Measurements from ENCODE around the gene MAP3K20. TPM values are rescaled to one million over a fixed set of nuclear protein-coding genes. Genes with fewer than 3 reads are reported as not detected.

MAP3K20 gene
- total and polyA plus RNA-seq, 2 donors: 11.2 to 15.1 TPM

DNA sequence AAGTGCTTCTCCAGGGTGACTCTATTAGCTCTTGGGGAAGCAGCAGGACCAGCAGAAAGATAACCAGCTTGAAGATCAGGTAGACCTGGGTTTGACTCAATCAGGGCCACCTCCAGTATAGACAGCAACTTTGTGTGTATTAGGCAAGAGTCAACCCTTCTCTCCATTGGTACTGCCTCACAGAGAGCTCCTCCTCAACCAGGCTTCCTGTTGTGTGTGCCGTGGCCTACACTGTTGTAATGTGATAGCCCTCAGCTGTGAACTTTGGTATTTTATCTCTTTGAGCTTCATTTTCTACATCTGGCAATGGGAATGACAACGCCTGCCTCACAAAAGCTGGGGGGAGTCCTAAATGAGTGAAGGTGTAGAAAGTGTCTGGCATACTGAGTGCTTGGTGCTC, 17.0 kb upstream of the MAP3K20 start:
- no peaks in the 10 kb centered on the region for H3K4me1 ChIP-seq (ENCODE audit: control insufficient read depth in 2 of 2, insufficient read depth in 2 of 2, low read length in 2 of 2)
- no peak for DNase-seq (ENCODE audit: low read depth in 6 of 9, low spot score in 9 of 9)
- no peaks in the 10 kb centered on the region for H3K36me3 ChIP-seq (ENCODE audit: control insufficient read depth in 2 of 2, insufficient read depth in 2 of 2, low read length in 1 of 2)
- no peak overlapping the region for H3K27ac ChIP-seq (ENCODE audit: low read depth in 1 of 2, low read length in 1 of 2)
- H3K4me3 ChIP-seq (ENCODE audit: low read length in 2 of 2): no peak overlapping the region
- no peaks in the 10 kb centered on the region for H3K27me3 ChIP-seq (ENCODE audit: control insufficient read depth in 2 of 2, insufficient read depth in 1 of 2, low read length in 1 of 2)
- 93% methylated on average over 2 of the region's 2 CpGs for WGBS
- no peaks in the 10 kb centered on the region for H3K9me3 ChIP-seq (ENCODE audit: control insufficient read depth in 2 of 2, insufficient read depth in 1 of 2, low read length in 1 of 2)

DNA sequence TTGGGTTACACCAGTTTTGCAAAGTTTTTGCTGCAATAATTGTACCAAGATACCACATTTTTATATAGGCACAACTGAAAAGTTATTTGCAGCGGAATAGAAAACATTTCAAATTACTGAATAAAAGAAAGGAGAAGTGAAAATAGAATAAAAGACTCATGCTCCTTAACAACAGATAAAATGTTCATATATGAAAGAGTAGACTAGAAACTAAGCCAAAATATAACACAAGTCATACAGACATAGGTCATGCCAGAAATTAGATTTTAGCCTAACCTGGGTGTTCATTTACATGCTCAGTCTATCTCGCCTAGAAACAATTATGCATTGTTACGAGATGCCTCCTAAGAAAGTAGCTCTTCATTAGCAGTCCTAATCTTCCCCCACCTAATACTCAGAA, 16.4 kb upstream of the MAP3K20 start:
- no peak overlapping the region for H3K27ac ChIP-seq (ENCODE audit: low read depth in 1 of 2, low read length in 1 of 2)

DNA sequence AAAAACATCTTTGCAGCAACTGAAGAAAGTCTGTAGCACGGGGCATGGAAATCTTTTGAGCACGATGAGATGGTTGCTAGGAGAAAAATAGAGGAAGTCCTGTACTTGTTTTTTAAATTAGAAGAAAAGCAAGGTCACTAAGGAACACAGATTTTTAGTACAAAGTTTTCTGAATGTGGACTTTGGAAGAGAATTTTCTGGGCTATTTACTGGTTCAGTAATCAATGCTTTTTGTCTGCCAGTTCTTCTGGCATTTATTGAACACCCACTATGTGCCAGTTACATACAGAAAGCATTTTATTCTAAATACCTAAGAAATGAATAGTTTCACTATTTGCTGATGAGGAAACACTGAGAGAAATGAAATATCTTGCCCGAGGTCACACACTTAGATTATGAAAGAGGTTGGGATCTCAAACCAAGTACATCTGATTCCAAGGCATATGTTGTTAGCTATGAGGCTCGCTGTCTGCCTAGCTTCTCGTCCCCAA, 15.6 kb upstream of the MAP3K20 start:
- Histone ChIP-seq H3K27me3 (ENCODE audit: control insufficient read depth in 2 of 2, insufficient read depth in 1 of 2, low read length in 1 of 2) (no peaks in the 10 kb centered on the region), H3K4me1 (ENCODE audit: control insufficient read depth in 2 of 2, insufficient read depth in 2 of 2, low read length in 2 of 2) (no peaks in the 10 kb centered on the region), H3K9me3 (ENCODE audit: control insufficient read depth in 2 of 2, insufficient read depth in 1 of 2, low read length in 1 of 2) (no peaks in the 10 kb centered on the region), H3K36me3 (ENCODE audit: control insufficient read depth in 2 of 2, insufficient read depth in 2 of 2, low read length in 1 of 2) (no peaks in the 10 kb centered on the region), H3K27ac (ENCODE audit: low read depth in 1 of 2, low read length in 1 of 2) (no peak overlapping the region), H3K4me3 (ENCODE audit: low read length in 2 of 2) (no peak overlapping the region)
- WGBS: 55% methylated on average over 5 of the region's 5 CpGs
- DNase-seq (ENCODE audit: low read depth in 6 of 9, low spot score in 9 of 9): no peak

More for the DNA sequence above, 16.4 kb upstream of the MAP3K20 start:
- Histone ChIP-seq H3K4me1 (ENCODE audit: control insufficient read depth in 2 of 2, insufficient read depth in 2 of 2, low read length in 2 of 2) (no peaks in the 10 kb centered on the region), H3K9me3 (ENCODE audit: control insufficient read depth in 2 of 2, insufficient read depth in 1 of 2, low read length in 1 of 2) (no peaks in the 10 kb centered on the region), H3K4me3 (ENCODE audit: low read length in 2 of 2) (no peak overlapping the region), H3K27me3 (ENCODE audit: control insufficient read depth in 2 of 2, insufficient read depth in 1 of 2, low read length in 1 of 2) (no peaks in the 10 kb centered on the region), H3K36me3 (ENCODE audit: control insufficient read depth in 2 of 2, insufficient read depth in 2 of 2, low read length in 1 of 2) (no peaks in the 10 kb centered on the region)
- WGBS: 98% methylated on average over 3 of the region's 3 CpGs
- DNase-seq (ENCODE audit: low read depth in 6 of 9, low spot score in 9 of 9): no peak

DNA sequence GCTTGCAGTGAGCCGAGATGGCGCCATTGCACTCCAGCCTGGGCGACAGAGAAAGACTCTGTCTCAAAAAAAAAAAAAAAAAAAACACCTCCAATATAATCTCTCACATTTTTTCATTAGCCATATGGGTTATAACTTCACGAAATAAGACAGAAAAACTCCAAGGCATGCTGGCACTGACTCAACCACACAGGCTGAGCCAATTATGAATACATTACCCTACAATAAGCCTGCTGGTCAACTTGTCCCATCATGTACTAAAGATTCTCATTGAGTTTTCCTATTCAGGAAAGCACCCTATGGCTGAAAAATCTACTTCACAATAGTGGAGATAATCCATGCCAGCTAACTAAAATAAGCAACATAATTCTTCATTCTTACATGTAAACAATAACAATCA, 12.8 kb upstream of the MAP3K20 start:
- H3K36me3 ChIP-seq (ENCODE audit: control insufficient read depth in 2 of 2, insufficient read depth in 2 of 2, low read length in 1 of 2): no peaks in the 10 kb centered on the region
- no peak overlapping the region for H3K4me3 ChIP-seq (ENCODE audit: low read length in 2 of 2)
- H3K27me3 ChIP-seq (ENCODE audit: control insufficient read depth in 2 of 2, insufficient read depth in 1 of 2, low read length in 1 of 2): no peaks in the 10 kb centered on the region
- H3K9me3 ChIP-seq (ENCODE audit: control insufficient read depth in 2 of 2, insufficient read depth in 1 of 2, low read length in 1 of 2): no peaks in the 10 kb centered on the region
- DNase-seq (ENCODE audit: low read depth in 6 of 9, low spot score in 9 of 9): no peak
- no peaks in the 10 kb centered on the region for H3K4me1 ChIP-seq (ENCODE audit: control insufficient read depth in 2 of 2, insufficient read depth in 2 of 2, low read length in 2 of 2)
- no peak overlapping the region for H3K27ac ChIP-seq (ENCODE audit: low read depth in 1 of 2, low read length in 1 of 2)
- 95% methylated on average over 4 of the region's 4 CpGs for WGBS

DNA sequence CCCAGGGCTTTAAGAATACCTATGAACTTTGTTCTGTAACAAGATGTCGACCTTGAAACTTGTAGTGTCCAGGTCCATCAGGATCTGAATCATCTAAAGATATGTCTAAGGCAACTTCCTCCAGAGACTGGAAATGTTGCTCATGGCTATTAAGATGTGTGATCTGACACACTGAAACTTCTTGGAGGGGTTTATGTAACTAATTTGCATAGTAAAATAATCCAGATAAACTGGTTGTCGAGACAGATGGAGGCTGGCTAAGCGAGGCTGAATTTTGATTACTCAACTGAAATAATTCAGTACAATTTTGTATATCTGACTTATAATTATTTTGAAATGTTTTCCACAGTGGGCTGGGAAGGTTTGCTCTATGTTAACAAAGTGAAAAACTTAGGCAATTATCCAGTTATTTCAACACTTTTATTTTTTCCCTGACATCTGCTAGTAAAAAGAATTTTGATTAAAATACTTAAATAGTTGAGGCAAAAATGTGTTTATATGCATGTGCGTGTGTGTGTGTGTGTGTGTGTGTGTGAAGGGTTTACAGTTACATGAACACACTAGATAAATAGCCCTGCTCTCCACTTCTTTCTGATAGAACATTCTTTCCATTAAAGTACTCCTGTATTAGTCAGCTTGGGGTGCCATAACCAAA, 11.4 kb upstream of the MAP3K20 start:
- H3K27me3 ChIP-seq (ENCODE audit: control insufficient read depth in 2 of 2, insufficient read depth in 1 of 2, low read length in 1 of 2): no peaks in the 10 kb centered on the region
- DNase-seq (ENCODE audit: low read depth in 6 of 9, low spot score in 9 of 9): no peak
- 84% methylated on average over 4 of the region's 4 CpGs for WGBS
- no peaks in the 10 kb centered on the region for H3K4me1 ChIP-seq (ENCODE audit: control insufficient read depth in 2 of 2, insufficient read depth in 2 of 2, low read length in 2 of 2)
- no peak overlapping the region for H3K4me3 ChIP-seq (ENCODE audit: low read length in 2 of 2)
- no peak overlapping the region for H3K27ac ChIP-seq (ENCODE audit: low read depth in 1 of 2, low read length in 1 of 2)
- H3K9me3 ChIP-seq (ENCODE audit: control insufficient read depth in 2 of 2, insufficient read depth in 1 of 2, low read length in 1 of 2): no peaks in the 10 kb centered on the region
- H3K36me3 ChIP-seq (ENCODE audit: control insufficient read depth in 2 of 2, insufficient read depth in 2 of 2, low read length in 1 of 2): no peaks in the 10 kb centered on the region

DNA sequence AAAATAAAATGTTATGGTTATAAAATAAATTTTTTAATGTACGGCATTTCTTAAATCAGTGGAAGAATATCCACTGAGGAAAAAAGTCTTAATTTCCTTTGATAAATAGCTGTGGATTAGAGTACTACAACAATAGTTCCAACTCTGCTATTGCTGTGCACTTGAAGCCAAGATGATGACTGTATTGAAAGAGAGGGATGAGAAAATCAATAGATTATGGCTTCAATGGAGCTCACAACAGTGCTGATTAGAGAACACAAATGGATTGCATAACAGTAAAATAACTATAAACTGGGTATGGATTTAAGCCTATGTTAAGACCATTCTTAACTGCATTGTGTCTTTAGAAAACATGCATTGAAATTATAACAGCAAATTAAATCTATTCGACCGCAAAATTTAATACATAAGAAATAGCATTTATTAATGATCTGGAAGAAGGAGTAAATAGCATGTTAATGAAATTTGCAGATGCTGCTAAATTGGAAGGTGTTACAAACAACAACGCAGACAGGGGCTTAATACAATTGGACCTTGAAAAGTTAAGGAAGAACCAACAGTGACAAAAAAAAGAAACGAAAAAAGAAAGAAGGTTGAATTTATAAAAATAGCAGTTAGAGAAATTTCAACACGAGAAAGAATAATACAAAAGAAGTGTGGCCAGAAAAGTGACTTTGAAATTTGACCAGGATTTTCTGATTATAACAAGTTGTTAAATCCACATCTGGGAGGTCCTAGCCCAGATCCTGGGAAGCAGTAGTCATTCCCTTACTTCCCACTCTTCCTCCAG, 8.6 kb upstream of the MAP3K20 start:
- H3K27ac ChIP-seq (ENCODE audit: low read depth in 1 of 2, low read length in 1 of 2): no peak overlapping the region
- no peak for DNase-seq (ENCODE audit: low read depth in 6 of 9, low spot score in 9 of 9)
- H3K4me3 ChIP-seq (ENCODE audit: low read length in 2 of 2): no peak overlapping the region
- H3K27me3 ChIP-seq (ENCODE audit: control insufficient read depth in 2 of 2, insufficient read depth in 1 of 2, low read length in 1 of 2): no peaks in the 10 kb centered on the region
- no peaks in the 10 kb centered on the region for H3K9me3 ChIP-seq (ENCODE audit: control insufficient read depth in 2 of 2, insufficient read depth in 1 of 2, low read length in 1 of 2)
- no peaks in the 10 kb centered on the region for H3K36me3 ChIP-seq (ENCODE audit: control insufficient read depth in 2 of 2, insufficient read depth in 2 of 2, low read length in 1 of 2)
- no peaks in the 10 kb centered on the region for H3K4me1 ChIP-seq (ENCODE audit: control insufficient read depth in 2 of 2, insufficient read depth in 2 of 2, low read length in 2 of 2)
- 98% methylated on average over 6 of the region's 6 CpGs for whole genome bisulfite sequencing

DNA sequence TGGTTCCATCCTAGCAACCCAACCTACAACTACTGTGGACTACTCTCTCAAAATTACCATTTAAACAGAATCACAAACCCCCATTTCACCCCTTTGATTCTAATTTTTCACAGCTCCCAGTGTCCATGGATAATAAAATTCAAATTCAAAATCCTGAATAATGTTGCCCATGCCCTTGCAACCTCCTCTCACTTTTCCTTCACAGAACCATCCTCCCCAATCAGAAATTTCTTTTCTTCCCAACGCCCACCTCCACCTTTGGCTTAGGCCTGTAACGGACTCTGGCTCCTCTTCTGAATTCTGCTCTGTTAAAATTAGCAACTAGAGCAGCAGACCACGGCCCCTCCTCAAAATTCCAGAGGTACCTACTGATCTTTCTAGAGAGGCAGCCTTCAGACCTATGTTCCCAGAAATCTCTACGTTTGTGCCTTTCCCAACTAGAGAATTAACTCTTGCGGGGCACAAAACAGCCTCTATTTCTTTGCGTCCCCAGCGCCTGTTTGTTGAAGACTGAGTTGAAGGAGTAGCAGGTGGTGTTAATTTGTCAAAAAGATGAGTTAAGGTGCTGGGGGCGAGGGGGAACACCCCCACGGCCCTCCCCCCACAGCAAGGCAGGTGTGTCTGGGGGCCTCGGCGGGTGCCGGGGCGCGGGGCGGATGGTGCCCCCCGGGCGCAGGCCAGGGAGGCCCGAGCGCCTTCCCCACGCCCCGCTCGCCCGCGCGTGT, 428 bp upstream of the MAP3K20 start:
- peak overlapping the region; percentile 23 to 83 for H3K4me3 ChIP-seq (ENCODE audit: low read length in 2 of 2)
- peak overlapping the region; percentile 14 to 80 for H3K27ac ChIP-seq (ENCODE audit: low read depth in 1 of 2, low read length in 1 of 2)
- H3K36me3 ChIP-seq (ENCODE audit: control insufficient read depth in 2 of 2, insufficient read depth in 2 of 2, low read length in 1 of 2): no peaks in the 10 kb centered on the region
- peaks cover 5 to 8% of the 10 kb centered on the region in 2 donors for H3K4me1 ChIP-seq (ENCODE audit: control insufficient read depth in 2 of 2, insufficient read depth in 2 of 2, low read length in 2 of 2)
- no peak for DNase-seq (ENCODE audit: low read depth in 6 of 9, low spot score in 9 of 9)
- peaks cover 0 to 2% of the 10 kb centered on the region in 2 donors for H3K27me3 ChIP-seq (ENCODE audit: control insufficient read depth in 2 of 2, insufficient read depth in 1 of 2, low read length in 1 of 2)
- peaks cover 0 to 3% of the 10 kb centered on the region in 2 donors for H3K9me3 ChIP-seq (ENCODE audit: control insufficient read depth in 2 of 2, insufficient read depth in 1 of 2, low read length in 1 of 2)
- WGBS: 11% methylated on average over 25 of the region's 25 CpGs

DNA sequence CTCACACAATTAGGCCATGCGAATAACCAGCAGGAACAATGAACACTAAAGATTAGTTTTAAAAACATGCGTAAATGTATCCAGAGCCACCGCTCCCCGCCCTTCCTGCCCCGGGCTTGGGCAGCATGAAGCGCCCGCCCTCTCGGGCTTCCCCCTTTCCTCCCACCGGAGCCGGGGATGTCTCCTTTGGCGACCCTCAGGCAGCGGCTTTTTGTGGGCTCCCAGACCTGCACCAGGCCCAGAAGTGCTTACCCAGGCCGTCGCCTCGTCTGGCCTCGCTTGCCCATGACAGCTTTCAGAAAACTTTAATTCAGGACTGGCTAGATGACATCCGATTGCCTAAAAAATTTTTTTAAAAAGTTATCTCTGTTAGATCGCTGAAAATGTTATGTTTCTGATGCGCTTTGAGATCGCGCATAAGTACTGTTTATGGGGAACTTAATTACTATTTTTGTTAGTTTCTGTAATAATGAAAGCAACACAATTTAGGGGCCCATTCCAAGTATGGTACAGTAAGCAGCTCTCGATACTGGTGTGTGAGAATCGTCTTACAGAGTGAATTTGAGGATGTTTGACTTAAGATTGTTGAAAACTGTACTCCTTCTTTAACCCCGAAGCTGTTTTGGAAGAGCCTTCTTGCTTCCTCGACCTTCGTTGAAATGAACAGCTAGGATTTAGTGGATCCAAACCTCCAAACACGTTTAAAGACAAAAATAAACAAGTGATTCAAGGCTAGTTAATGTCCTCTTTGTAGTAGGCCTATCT, 1.1 kb downstream of the MAP3K20 start:
- Histone ChIP-seq H3K4me3 (ENCODE audit: low read length in 2 of 2) (peak overlapping the region; percentile 64 to 83), H3K27ac (ENCODE audit: low read depth in 1 of 2, low read length in 1 of 2) (peak overlapping the region; percentile 69 to 80), H3K36me3 (ENCODE audit: control insufficient read depth in 2 of 2, insufficient read depth in 2 of 2, low read length in 1 of 2) (no peaks in the 10 kb centered on the region), H3K27me3 (ENCODE audit: control insufficient read depth in 2 of 2, insufficient read depth in 1 of 2, low read length in 1 of 2) (peaks cover 0 to 2% of the 10 kb centered on the region in 2 donors), H3K4me1 (ENCODE audit: control insufficient read depth in 2 of 2, insufficient read depth in 2 of 2, low read length in 2 of 2) (peaks cover 5 to 8% of the 10 kb centered on the region in 2 donors), H3K9me3 (ENCODE audit: control insufficient read depth in 2 of 2, insufficient read depth in 1 of 2, low read length in 1 of 2) (peaks cover 0 to 3% of the 10 kb centered on the region in 2 donors)
- DNase-seq (ENCODE audit: low read depth in 6 of 9, low spot score in 9 of 9): peak in 6 of 9 donors; percentile 15 to 63 (median 28)
- 7% methylated on average over 27 of the region's 27 CpGs for WGBS

Data from thymus (tissue), 11 donors.